Right lobe of liver (tissue), 6 donors: ENCODE results near the gene TRIM28. TPM values are rescaled to one million over a fixed set of nuclear protein-coding genes. Genes with fewer than 3 reads are reported as not detected.

ENCODE experiments used
- ATAC-seq, 4 donors: fragments of 200-7000 bp; cut with Tn5 transposase; one replicate each; pipeline ENCODE4 v1.9.1; 2020; ENCODE audit warnings: mild to moderate bottlenecking in 4 of 4, moderate library complexity in 4 of 4
- DNase-seq, 3 donors: peaks; one replicate each; pipeline ENCODE4 v3.0.0-alpha.2; 2020
- H3K27ac ChIP-seq, 3 donors: fragments of 200-600 bp; one replicate each; pipeline ENCODE4 v1.8.0; 2022
- H3K27me3 ChIP-seq, 2 donors: fragments of 200-600 bp; one replicate each; pipeline ENCODE4 v1.8.0; 2022
- H3K36me3 ChIP-seq, 4 donors: fragments of 200-600 bp; sonication (generic) in 1 of 4; one replicate each; pipeline versions ENCODE4 v1.5.1 to v1.8.0; 2017 to 2022; ENCODE audit warnings: control low read depth in 1 of 4
- H3K4me1 ChIP-seq, 4 donors: fragments of 200-600 bp; sonication (generic) in 1 of 4; one replicate each; pipeline versions ENCODE4 v1.5.1 to v1.8.0; 2017 to 2022; ENCODE audit warnings: control low read depth in 1 of 4
- H3K4me3 ChIP-seq, 3 donors: fragments of 200-600 bp; one replicate each; pipeline ENCODE4 v1.8.0; 2022
- H3K9me3 ChIP-seq, 4 donors: fragments of 200-600 bp; sonication (generic) in 1 of 4; one replicate each; pipeline versions ENCODE4 v1.5.1 to v1.8.0; 2017 to 2022; ENCODE audit warnings: control low read depth in 1 of 4
- CTCF ChIP-seq, 4 donors: fragments of 200-600 bp in 3 of 4; fragments of 450-650 bp in 1 of 4; IDR thresholded peaks; one replicate each; pipeline versions ENCODE4 v1.5.1 to v1.8.0; 2016 to 2022; ENCODE audit warnings: antibody characterized with exemption in 4 of 4, mild to moderate bottlenecking in 2 of 4
- POLR2A ChIP-seq: fragments of 450-650 bp; IDR thresholded peaks from one replicate; pipeline ENCODE4 v1.6.1; 2017; ENCODE audit warnings: antibody characterized with exemption, mild to moderate bottlenecking
- WGBS: methylation state at CpG from one replicate; pipeline ENCODE4 v1.1.6; 2018; ENCODE audit warnings: low coverage, low lambda C conversion rate; ENCODE audit not compliant: insufficient coverage; ENCODE audit errors: missing lambda C conversion rate; 5-methylcytosine and 5-hydroxymethylcytosine counted together
- intact Hi-C, 2 donors: fragments of 100-400 bp; cut with DNase I; formaldehyde crosslinking; loops; one replicate each; pipeline versions ENCODE4 v1.11.2 to v1.14.1; 2022
- total RNA-seq, 6 experiments: library from RNA; depleted of rRNA in 2 of 6; stranded (reverse); fragments of >200 nt in 2 of 6; fragmentation: NEBNext Ultra II Directional in 3 of 6; extraction: Animal tissue kit (Norgen Biotek cat#: 25700) in 3 of 6; gene quantifications; one replicate each; pipeline versions ENCODE4 v1.1.0 to v1.2.4, GENCODE V29; 2016 to 2023
- donor health status: DM: no; HTN: yes; CAD: no.
- donor health status: DM: no; HTN: no; CAD: no.
- donor health status: DM: no; HTN: no; CAD: no.
- donor health status: DM: no; HTN: yes; CAD: no.
- donor health status: DM: no; HTN: yes; CAD: no.

TRIM28 gene
- total RNA-seq, 6 experiments from 2014 or later = 75.4 to 106 (median 94.7) TPM

GRCh38 chr19:58518256-58519086, 25.4 kb upstream of the TRIM28 start:
- Histone ChIP-seq H3K27me3 (no peaks in the 10 kb centered on the region), H3K9me3 (no peaks in the 10 kb centered on the region), H3K27ac (peak overlapping the region; percentile 76 to 91 (median 82)), H3K4me1 (peaks cover 0 to 30% (median 14%) of the 10 kb centered on the region in 4 donors), H3K4me3 (peak overlapping the region; percentile 68 to 94 (median 84)), H3K36me3 (peaks cover 0 to 8% (median 4%) of the 10 kb centered on the region in 4 donors)
- peak in 1 of 4 donors; percentile 55 for TF ChIP-seq CTCF (IDR thresholded peaks at IDR 0.05)
- TF ChIP-seq POLR2A = no peak
- no peak for ATAC-seq
- intact Hi-C loops = no loop called here
- DNase-seq = no peak
- 3% methylated on average over 13 of the region's 22 CpGs for WGBS

GRCh38 chr19:58519087-58519354, 24.8 kb upstream of the TRIM28 start:
- Histone ChIP-seq H3K9me3 (no peaks in the 10 kb centered on the region), H3K27ac (peak overlapping the region; percentile 76 to 91 (median 82)), H3K36me3 (peaks cover 0 to 8% (median 4%) of the 10 kb centered on the region in 4 donors), H3K4me3 (peak overlapping the region; percentile 68 to 94 (median 84)), H3K27me3 (no peaks in the 10 kb centered on the region), H3K4me1 (peaks cover 0 to 26% (median 11%) of the 10 kb centered on the region in 4 donors)
- WGBS = 1% methylated on average over 13 of the region's 14 CpGs
- intact Hi-C loops = no loop called here
- DNase-seq = peak; percentile 66 to 74 (median 69)
- peak; percentile 52 to 60 (median 56) for ATAC-seq
- no peak for TF ChIP-seq POLR2A
- peak in 3 of 4 donors; percentile 47 to 54 (median 51) for TF ChIP-seq CTCF (IDR thresholded peaks at IDR 0.05)

- H3K27me3 ChIP-seq = no peaks in the 10 kb centered on the region
- TF ChIP-seq POLR2A (peak; percentile 55), CTCF (IDR thresholded peaks at IDR 0.05) (peak; percentile 61 to 92 (median 70))
- intact Hi-C loops = no loop called here
- H3K36me3 ChIP-seq = peaks cover 0 to 8% (median 4%) of the 10 kb centered on the region in 4 donors
- peak; percentile 83 to 88 (median 86) for ATAC-seq
- H3K4me3 ChIP-seq = peak within 1 kb of the TSS; percentile 68 to 94 (median 84)
- peaks cover 0 to 23% (median 8%) of the 10 kb centered on the region in 4 donors for H3K4me1 ChIP-seq
- under 1% methylated on average over 45 of the region's 87 CpGs for WGBS
- H3K9me3 ChIP-seq = no peaks in the 10 kb centered on the region
- peak within 1 kb of the TSS; percentile 76 to 91 (median 82) for H3K27ac ChIP-seq
- DNase-seq = peak; percentile 90 to 93 (median 92)
These were observed 24.3 kb upstream of the TRIM28 start, which contains the start of gene ZBTB45 for GRCh38 chr19:58519355-58520256. Gene ZBTB45 (minus strand): TSS chr19:58519810. CDS start chr19:58517673, 2,137 bp downstream.

- DNase-seq = no peak
- Histone ChIP-seq H3K4me3 (peak overlapping the region; percentile 68 to 94 (median 84)), H3K27me3 (no peaks in the 10 kb centered on the region), H3K9me3 (no peaks in the 10 kb centered on the region), H3K4me1 (peaks cover 0 to 18% (median 8%) of the 10 kb centered on the region in 4 donors), H3K27ac (peak overlapping the region; percentile 76 to 91 (median 82)), H3K36me3 (peaks cover 0 to 8% (median 4%) of the 10 kb centered on the region in 4 donors)
- 8% methylated on average over 5 of the region's 7 CpGs for WGBS
- intact Hi-C loops = no loop called here
- TF ChIP-seq POLR2A (no peak), CTCF (IDR thresholded peaks at IDR 0.05) (no peak)
- no peak for ATAC-seq
These were observed 23.6 kb upstream of the TRIM28 start for GRCh38 chr19:58520257-58520599.
